Astrocyte (in vitro differentiated cells and primary cell): ENCODE results near the gene ALG5.

Experiments
- EZH2 ChIP-seq: IDR thresholded peaks from 2 replicates; pipeline ENCODE4 v1.6.1; 2012; ENCODE audit warnings: mild to moderate bottlenecking, low read length, inconsistent platforms; ENCODE audit not compliant: insufficient read depth
- TF ChIP-seq, protein P1 (sequence below): IDR thresholded peaks from 2 replicates; pipeline ENCODE4 v1.5.1; 2011; ENCODE audit warnings: low read depth, mild to moderate bottlenecking, inconsistent platforms, low read length, moderate library complexity; ENCODE audit not compliant: insufficient read depth

DNA sequence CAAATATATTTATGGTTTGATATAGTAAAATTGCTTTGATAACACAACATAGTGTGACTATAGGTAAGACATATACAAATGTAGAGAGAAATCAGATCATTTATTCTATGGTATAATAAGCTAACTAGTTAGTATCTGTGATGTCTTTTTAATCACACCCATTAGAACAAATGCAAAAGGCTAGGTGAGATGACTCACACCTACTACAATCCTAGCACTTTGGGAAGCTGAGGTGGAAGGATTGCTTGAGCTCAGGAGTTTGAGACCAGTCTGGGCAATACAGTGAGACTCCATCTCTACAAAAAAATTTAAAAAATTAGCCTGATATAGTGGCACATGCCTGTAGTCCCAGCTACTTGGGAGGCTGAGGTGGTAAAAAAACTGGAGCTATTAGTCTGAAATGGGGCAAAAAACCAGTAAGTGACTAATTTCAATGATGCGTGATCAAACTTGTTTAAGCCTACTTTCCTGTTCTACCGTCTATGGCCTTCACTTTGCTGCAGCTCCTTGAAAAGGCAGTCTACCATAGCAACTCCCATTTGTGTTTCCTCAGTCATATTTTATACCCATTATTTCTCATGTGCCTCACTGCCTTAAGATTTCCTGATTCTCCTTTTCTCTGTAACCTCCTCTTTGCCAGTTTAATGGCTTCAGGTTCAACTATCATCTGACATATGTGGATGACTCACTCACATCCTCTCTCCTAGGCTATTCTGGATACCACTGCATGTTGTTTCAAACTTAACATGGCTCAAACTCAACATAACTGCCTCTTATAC, 12.5 kb downstream of the ALG5 start:
- TF ChIP-seq, protein P1, sequence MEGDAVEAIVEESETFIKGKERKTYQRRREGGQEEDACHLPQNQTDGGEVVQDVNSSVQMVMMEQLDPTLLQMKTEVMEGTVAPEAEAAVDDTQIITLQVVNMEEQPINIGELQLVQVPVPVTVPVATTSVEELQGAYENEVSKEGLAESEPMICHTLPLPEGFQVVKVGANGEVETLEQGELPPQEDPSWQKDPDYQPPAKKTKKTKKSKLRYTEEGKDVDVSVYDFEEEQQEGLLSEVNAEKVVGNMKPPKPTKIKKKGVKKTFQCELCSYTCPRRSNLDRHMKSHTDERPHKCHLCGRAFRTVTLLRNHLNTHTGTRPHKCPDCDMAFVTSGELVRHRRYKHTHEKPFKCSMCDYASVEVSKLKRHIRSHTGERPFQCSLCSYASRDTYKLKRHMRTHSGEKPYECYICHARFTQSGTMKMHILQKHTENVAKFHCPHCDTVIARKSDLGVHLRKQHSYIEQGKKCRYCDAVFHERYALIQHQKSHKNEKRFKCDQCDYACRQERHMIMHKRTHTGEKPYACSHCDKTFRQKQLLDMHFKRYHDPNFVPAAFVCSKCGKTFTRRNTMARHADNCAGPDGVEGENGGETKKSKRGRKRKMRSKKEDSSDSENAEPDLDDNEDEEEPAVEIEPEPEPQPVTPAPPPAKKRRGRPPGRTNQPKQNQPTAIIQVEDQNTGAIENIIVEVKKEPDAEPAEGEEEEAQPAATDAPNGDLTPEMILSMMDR = no peak
- TF ChIP-seq EZH2 = no peak
